ENCODE data around the gene TRIO. TPM values are rescaled to one million over a fixed set of nuclear protein-coding genes. Genes with fewer than 3 reads are reported as not detected.

The TRIO gene
- total and polyA plus RNA-seq, 10 of the 15 experiments (the other 5 are each of a cell fraction or from before 2014, with no cell fraction given): 5.1 to 96.4 (median 44.6) TPM

- FAIRE-seq (no peak), DNase-seq (ENCODE audit: low read depth, low spot score) (no peak), ATAC-seq (no peak)
- Histone ChIP-seq H3K4me2 (ENCODE audit: control insufficient read depth, insufficient read depth) (no peak overlapping the region), H3K4me3 (no peak overlapping the region), H2AFZ (ENCODE audit: control insufficient read depth, low read depth, low read length) (no peak overlapping the region), H3K36me3 (ENCODE audit: control insufficient read depth in 2 of 2, insufficient read depth in 2 of 2, low read length in 1 of 2) (no peaks in the 10 kb centered on the region), H4K20me1 (ENCODE audit: control insufficient read depth, insufficient read depth) (no peaks in the 10 kb centered on the region), H3K9ac (ENCODE audit: control insufficient read depth, insufficient read depth, low read length) (no peak overlapping the region), H3K79me2 (ENCODE audit: control insufficient read depth, insufficient read depth, low read length) (no peaks in the 10 kb centered on the region), H3K27ac (ENCODE audit: control insufficient read depth, insufficient read depth) (no peak overlapping the region), H3K27me3 (replicated peaks in 1 of 2; ENCODE audit: control insufficient read depth in 2 of 2, insufficient read depth in 2 of 2, low read length in 1 of 2) (no peaks in the 10 kb centered on the region; a peak in 2 of 4 replicates), H3K4me1 (ENCODE audit: control insufficient read depth, insufficient read depth, low read length) (no peaks in the 10 kb centered on the region), H3K9me3 (replicated peaks; ENCODE audit: control insufficient read depth, insufficient read depth, low read length) (peaks cover 6% of the 10 kb centered on the region; the same call in 2 of the 3 replicates)
- CTCF ChIA-PET: interaction anchor here (3.5 kb wide), 1 partner anchor 26 kb away, joined by 9 read pairs; no protein-coding TSS in a partner anchor
- POLR2A ChIA-PET: interaction anchor here (1.0 kb wide), 1 partner anchor 12 kb away, joined by 3 read pairs; no protein-coding TSS in a partner anchor
- SMC1A ChIA-PET (ENCODE audit: uncharacterized antibody, unreplicated experiment): interaction anchor here (1.0 to 1.1 kb wide), 2 partner anchors 9 to 99 kb away, joined by 3 read pairs; no protein-coding TSS in a partner anchor
- BruUV-seq (replicated peaks): no TSS peak
- in situ Hi-C loops (cut with MboI): no loop called here
- 43% methylated on average over 2 of the region's 2 CpGs for WGBS (ENCODE audit: insufficient coverage, insufficient replicate concordance, low lambda C conversion rate, missing lambda C conversion rate)
- RAD21 ChIA-PET (ENCODE audit: unreplicated experiment): no interaction called here
- intact Hi-C loops (cut with micrococcal nuclease; ENCODE audit: unreplicated experiment): no loop called here
- TF ChIP-seq CREM (IDR thresholded peaks at IDR 0.05; ENCODE audit: low read depth): no peak
- TF ChIP-seq FOXK2 (IDR thresholded peaks at IDR 0.05): no peak
- TF ChIP-seq SREBF1 (IDR thresholded peaks at IDR 0.05; ENCODE audit: low read length): no peak
- TF ChIP-seq TCF7 (IDR thresholded peaks at IDR 0.05; ENCODE audit: borderline replicate concordance): no peak
- no peak for TF ChIP-seq TAF1 (IDR thresholded peaks at IDR 0.05; ENCODE audit: borderline replicate concordance, low read depth, low read length)
- TF ChIP-seq NFYB (IDR thresholded peaks at IDR 0.05; ENCODE audit: insufficient read depth, low read depth, low read length): no peak
- no peak for TF ChIP-seq HDGF (IDR thresholded peaks at IDR 0.05)
- no peak for TF ChIP-seq IRF3 (IDR thresholded peaks at IDR 0.05)
- TF ChIP-seq STAT1 (conservative IDR thresholded peaks at IDR 0.05): no peak
- no peak for TF ChIP-seq SMC3 (IDR thresholded peaks at IDR 0.05; ENCODE audit: borderline replicate concordance, low read length)
- TF ChIP-seq, protein P1, sequence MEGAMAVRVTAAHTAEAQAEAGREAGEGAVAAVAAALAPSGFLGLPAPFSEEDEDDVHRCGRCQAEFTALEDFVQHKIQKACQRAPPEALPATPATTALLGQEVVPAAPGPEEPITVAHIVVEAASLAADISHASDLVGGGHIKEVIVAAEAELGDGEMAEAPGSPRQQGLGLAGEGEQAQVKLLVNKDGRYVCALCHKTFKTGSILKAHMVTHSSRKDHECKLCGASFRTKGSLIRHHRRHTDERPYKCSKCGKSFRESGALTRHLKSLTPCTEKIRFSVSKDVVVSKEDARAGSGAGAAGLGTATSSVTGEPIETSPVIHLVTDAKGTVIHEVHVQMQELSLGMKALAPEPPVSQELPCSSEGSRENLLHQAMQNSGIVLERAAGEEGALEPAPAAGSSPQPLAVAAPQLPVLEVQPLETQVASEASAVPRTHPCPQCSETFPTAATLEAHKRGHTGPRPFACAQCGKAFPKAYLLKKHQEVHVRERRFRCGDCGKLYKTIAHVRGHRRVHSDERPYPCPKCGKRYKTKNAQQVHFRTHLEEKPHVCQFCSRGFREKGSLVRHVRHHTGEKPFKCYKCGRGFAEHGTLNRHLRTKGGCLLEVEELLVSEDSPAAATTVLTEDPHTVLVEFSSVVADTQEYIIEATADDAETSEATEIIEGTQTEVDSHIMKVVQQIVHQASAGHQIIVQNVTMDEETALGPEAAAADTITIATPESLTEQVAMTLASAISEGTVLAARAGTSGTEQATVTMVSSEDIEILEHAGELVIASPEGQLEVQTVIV (IDR thresholded peaks at IDR 0.05; ENCODE audit: borderline replicate concordance, partially characterized antibody): no peak
- no peak for TF ChIP-seq TCF3 (IDR thresholded peaks at IDR 0.05; ENCODE audit: borderline replicate concordance, insufficient read depth, low read depth, low read length)
- no peak for TF ChIP-seq IKZF1 (conservative IDR thresholded peaks at IDR 0.05)
- TF ChIP-seq SIX5 (IDR thresholded peaks at IDR 0.05; ENCODE audit: low read depth, low read length, severe bottlenecking): no peak
- TF ChIP-seq ZBTB4 (CRISPR knock-in tag; IDR thresholded peaks at IDR 0.05): no peak
- TF ChIP-seq SP1 (IDR thresholded peaks at IDR 0.05; ENCODE audit: low read depth, low read length): no peak
Observed at GRCh38 chr5:14134771-14135170, 8.4 kb upstream of the TRIO start.
